HL-60/S4 treated with phorbol 12-myristate 13-acetate at 8.2 ng/mL for 4 days and 3 days (cell line): Measurements from ENCODE around the gene FBRS.
"Not testable (repeated sequence)": the region's sequence is repeated elsewhere in the genome, so short reads cannot be mapped to it uniquely, and the experiment has no call there.

ENCODE experiments used
- in situ Hi-C: fragments of 300-500 bp; cut with MboI; formaldehyde crosslinking; loops from 2 replicates; pipeline ENCODE4 v1.15.0; 2022; ENCODE audit warnings: low sequenced_read_pairs

The FBRS gene

DNA sequence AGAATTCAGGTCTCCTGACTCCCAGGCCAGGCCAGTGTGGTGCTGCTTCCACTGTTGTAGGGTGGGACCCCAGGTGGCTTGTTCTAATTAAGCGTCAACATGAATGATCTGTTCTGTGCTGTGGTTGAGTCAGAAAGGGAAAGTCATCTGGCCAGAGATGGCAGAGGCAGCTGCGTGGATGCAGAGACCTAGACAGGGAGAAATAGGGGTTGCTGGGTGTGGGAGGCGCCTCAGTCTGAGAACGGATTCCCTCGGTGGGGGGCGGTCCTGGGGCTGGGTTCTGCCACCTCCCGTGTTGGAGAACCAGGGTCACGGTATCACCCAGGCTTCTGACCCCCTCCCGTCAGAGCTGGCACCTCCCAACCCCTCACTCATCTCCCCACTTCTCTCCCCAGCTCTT lies 5.6 kb downstream of the FBRS start:
- in situ Hi-C loops = no loop called here

DNA sequence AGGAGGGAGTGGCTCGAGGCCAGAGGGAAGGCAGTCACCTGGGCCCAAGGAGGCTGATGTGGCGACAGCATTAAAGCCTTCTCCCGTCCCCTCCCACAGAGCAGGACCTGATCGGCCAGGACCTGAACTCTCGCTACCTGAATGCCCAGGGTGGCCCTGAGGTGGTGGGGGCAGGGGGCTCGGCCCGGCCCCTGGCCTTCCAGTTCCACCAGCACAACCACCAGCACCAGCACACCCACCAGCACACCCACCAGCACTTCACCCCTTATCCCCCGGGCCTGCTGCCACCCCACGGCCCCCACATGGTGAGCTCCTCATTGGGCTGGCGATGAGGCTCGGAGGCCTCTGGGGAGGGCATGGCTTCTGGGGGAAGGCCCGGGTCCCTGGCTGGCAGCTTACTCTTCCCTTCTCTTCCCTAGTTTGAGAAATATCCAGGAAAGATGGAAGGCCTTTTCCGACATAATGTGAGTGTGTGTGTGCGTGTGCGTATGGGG lies 6.4 kb downstream of the FBRS start:
- in situ Hi-C loops = no loop called here

DNA sequence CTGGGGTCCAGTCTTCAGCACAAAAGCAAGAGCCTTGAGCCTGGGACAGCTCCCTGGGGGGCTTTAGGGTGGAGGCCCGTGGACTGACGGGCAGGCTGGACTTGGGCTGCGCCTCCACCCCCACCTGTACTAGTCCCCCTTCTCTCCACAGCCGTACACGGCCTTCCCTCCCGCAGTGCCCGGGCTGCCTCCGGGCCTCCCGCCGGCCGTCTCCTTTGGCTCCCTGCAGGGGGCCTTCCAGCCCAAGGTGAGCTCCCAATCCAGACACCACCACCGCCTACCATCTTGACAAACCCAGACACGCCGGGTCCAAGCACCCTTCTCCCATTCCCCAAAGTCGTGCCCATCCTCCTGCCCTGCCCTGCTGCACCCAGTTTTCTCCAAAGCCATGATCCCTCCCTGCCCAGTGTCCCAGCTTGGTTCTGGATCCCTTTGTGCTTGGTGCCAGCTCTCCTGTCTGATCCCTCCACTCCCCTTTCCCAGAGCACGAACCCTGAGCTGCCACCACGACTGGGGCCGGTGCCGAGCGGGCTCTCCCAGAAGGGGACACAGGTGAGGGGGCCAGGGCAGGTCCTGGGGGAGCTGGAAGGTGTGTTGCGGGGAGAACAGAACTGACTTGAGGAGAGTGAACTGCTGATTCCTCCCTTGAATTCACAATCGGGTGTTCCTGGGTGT lies 7.1 kb downstream of the FBRS start:
- in situ Hi-C loops = no loop called here

DNA sequence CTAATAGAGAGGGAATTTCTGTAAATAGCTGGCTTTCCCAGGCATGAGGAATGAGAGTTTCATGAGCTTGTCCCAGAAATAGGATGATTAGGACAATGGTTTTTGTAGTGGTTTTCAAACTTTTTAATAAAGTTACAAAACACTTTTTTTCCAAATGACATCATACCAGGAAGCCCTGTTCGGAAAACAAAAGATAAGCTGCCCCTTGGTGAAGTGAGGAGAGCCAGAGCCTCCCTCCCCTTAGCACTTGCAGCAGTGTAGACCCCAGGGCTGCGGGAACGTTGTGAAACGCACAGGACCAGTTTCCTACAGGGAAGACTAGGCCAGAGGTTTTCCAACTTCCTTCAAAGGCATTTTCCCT lies 7.6 kb downstream of the FBRS start:
- in situ Hi-C loops = no loop called here

DNA sequence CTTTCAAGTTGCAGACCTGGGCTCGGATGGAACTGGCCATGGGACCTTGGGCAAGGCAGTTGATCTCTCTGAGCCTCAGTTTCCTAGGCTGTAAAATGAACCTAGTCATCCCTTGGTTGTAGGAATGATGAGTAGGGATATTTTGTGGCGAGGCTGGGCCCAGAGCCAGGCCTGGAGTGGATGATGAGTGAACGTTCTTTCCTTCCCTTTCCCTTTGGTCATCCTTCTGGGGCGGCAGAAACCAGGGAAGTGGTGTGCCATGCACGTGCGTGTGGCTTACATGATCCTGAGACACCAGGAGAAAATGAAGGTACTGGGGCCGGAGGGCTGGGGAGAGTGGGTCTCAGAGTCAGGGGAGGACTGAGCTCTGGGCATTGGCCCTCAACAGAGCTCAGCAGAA lies 8.4 kb downstream of the FBRS start:
- in situ Hi-C loops = no loop called here

DNA sequence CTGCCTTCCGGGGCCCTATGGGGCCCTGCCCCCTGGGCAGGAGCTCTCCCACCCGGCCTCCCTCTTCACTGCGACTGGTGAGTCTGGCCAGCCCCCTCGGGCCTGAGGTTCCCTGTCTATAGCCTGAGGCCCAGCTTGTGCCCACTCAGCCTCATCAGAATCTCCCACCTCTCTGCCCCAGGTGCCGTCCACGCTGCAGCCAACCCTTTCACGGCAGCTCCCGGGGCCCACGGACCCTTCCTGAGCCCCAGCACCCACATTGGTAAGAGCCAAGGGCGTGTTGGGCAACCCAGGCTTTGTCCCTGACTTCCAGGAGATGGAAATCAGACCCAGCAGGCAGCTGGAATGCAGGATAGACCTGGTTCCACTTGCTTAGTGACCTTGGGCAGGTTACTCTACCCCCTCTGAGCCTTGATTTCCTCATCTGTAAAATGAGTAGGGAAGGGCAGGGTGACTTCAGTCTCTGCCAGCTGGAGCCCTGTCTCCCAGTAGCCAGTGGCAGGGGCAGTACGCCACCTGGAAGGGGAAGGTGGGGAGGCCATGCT lies 9.2 kb downstream of the FBRS start:
- in situ Hi-C loops = no loop called here

DNA sequence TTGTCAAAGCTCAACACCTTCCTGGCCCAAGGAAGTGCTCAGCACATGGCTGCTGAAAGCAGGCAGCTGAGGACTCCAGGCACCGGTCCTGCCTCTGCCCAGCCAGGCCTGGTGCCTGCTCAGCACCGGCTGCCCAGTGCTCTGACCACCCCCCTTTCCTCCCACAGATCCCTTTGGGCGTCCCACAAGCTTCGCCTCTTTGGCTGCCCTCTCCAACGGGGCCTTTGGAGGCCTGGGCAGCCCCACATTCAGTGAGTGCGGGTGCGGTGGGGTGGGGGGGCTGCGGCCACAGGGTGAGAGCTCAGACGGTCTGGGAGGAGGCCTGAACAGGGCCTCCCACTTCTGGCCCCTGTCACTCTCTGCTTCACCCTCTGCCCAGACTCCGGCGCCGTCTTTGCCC lies 10.2 kb downstream of the FBRS start:
- in situ Hi-C loops = no loop called here

DNA sequence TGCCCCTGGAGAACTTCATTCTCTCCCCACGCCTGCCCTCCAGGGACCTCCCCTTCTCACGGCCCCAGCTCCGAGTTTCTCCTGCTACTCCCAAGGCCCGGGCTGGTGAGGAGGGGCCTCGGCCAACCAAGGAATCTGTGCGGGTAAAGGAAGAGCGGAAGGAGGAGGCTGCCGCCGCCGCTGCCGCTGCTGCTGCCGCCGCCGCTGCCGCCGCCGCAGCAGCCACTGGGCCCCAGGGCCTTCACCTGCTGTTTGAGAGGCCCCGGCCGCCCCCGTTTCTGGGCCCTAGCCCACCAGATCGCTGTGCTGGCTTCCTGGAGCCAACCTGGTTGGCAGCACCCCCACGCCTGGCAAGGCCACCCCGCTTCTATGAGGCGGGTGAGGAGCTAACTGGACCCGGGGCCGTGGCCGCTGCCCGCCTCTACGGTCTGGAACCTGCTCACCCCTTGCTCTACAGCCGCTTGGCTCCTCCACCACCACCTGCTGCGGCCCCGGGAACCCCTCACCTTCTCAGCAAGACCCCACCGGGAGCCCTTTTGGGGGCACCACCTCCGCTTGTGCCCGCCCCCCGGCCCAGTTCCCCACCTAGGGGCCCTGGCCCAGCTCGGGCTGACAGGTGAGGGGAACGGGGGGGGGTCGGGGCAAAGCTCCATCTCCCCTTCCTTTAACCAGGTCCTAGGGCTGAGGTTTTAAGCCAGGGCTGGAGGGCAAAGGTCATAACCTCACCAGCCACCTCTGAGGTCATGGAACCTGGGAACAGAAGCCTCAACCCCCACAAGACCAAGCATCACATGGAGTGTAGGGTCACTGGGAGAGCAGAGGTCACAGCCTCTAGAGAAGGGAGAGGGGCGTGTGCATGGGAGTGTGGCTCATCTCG lies 11.0 kb downstream of the FBRS start:
- in situ Hi-C loops = no loop called here

DNA sequence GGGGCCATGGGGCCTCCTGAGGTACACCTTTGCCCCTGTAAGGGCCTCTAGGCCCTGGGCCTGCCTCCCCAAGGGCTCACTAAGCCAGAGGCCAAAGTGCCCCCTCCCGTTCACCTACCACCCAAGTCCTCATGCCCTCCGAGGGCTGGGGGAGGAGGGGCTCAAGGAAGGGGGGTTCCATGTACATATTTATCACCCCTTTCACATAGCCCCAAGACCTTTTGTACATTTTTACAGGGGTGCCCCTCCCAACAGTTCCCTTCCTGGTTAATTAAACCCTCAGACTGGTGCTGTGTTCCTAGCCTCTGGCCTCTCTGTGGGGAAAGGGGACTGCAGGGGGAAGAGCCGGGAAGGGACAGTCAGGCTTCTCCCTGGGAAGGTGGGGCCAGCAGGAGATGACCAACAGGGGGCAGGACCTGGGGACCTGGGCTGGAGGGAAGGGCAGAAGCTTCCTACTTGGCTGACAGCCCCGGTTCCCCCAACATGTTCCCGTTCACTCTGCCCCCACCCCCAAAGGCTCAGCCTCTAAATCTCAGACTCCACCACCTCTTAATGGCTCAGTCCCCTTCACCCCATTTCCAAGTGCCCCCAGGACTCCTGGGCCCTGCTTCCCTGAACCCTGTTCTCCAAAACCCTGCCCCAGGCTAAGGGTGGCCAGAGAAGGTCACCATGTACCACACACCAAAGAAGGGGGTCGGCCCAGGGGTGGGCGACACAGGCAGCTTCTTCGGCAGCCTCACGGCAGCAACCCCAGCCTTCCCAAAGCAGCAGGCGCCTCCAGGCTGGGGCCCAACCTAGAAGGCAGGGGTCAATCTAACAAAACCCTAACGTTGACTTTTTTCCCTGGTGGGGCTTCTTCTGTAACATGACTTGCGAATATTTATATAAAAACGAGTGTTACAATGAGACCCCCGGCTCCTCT lies 11.9 kb downstream of the FBRS start:
- in situ Hi-C loops = no loop called here

DNA sequence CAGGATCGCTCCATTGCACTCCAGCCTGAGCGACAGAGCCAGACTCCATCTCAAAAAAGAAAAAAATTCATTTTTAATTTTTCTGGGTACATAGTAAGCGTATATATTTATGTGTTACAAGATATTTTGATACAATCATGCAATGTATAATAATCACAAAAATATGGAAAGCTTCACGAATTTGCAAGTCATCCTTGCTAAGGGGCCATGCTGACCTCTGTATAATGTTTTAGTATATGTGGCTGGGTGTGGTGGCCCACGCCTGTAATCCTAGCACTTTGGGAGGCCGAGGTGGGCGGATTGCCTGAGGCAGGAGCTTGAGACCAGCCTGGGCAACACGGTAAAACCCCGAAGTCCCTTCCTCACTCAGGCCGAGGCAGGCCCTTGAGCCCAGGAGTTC lies 16.9 kb downstream of the FBRS start:
- in situ Hi-C loops = no loop called here

DNA sequence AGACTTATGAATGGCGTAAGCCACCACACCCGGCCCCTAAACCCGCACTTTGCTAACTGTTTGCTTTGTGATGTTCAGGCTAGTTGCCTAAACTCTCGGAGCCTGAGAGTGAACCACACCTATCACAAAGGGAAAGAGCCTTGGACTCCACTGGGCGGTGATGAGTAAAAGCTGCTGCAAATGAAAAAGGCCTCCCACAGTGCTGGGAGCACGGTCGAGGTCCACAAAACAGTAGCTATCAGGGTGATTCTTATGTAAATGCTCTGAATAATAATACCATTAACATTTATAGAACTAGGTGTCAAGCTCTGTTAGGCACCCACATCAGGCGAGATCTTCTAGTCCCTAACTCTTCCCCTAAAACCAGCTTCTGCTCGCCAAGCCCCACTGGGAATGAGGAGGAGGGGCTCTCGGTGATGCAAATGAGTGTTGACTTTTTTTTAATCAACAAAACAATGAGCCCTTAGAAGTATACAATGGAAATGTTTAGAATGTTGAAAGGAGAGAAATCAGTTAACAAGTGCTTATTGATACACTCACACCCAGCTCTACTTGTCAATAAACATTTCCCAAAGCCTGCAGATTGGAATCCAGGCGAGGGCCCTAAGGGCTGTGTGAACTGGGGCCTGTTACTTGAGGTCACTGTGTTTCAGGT lies 19.8 kb downstream of the FBRS start:
- in situ Hi-C loops = no loop called here

DNA sequence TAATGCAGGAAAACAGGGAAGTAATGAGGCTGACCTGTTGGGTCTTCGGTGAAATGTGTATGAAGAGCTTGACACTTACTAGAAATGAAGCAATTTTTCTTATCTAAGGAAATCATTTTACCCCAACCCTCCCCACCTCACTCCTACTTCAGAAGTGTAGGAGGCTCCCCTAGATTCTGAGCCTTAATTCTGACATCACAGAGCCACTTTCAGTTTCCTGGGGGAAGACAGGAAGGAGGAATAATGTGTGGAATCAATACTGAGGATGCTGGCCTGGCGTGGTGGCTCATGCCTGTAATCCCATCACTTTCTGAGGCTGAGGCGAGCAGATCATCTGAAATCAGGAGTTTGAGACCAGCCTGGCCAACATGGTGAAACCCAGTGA lies 20.3 kb downstream of the FBRS start:
- in situ Hi-C loops = no loop called here

DNA sequence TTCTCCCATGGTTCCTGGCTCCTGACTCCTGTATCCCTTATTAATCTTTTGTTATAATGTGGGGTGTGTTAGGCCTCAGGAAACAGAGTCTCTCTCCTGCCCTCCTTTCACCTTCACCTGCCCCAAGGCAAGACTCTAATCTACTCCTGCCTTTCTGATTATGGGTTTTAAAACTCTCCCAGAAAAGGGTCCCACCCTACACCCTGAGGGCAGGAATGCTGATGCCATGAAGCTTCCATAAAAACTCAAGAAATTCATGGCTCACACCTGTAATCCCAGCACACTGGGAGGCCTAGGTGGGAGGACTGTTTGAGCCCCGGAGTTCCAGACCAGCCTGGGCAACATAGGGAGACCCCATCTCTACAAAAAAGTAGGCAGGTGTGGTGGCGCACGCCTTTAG lies 22.1 kb downstream of the FBRS start:
- in situ Hi-C loops = no loop called here

DNA sequence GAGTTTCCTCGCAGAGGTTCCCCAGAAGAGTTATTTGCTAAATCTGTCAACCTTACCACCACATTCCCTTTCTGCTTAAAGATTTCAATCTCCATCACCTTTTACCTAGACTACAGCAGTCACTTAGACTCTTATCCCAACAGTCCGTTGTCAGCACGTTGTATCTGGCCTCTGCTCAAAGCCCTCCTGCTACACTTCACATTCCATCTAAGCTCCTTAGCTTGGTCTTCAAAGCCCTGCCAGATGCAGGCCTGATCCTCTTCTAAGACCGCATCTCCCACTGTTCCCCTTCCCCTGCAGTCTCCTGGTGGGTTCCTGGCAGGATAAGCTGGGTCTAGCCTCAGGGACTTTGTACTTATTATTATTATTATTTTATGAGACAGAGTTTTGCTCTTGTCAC lies 30.5 kb downstream of the FBRS start:
- in situ Hi-C loops = no loop called here

DNA sequence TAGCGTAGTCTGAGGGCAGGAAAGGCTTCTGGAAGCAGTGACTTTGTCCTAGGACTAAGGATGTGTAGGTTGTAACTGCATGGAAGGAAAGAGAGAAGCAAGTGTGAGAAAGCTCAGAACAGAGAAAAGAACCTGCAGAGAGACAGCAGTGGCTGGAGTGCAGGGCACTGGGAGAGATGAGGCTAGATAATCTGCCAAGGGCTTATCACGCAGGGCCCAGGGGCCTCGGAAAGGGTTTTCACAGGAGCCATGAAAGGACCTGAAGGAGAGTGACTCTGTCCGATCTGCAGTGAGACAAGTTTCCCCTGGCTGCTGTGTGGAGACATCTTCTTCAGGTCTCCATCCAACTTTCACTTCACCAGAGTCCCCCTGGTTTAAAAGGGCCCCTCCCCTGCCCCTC lies 33.7 kb downstream of the FBRS start:
- in situ Hi-C loops = no loop called here

DNA sequence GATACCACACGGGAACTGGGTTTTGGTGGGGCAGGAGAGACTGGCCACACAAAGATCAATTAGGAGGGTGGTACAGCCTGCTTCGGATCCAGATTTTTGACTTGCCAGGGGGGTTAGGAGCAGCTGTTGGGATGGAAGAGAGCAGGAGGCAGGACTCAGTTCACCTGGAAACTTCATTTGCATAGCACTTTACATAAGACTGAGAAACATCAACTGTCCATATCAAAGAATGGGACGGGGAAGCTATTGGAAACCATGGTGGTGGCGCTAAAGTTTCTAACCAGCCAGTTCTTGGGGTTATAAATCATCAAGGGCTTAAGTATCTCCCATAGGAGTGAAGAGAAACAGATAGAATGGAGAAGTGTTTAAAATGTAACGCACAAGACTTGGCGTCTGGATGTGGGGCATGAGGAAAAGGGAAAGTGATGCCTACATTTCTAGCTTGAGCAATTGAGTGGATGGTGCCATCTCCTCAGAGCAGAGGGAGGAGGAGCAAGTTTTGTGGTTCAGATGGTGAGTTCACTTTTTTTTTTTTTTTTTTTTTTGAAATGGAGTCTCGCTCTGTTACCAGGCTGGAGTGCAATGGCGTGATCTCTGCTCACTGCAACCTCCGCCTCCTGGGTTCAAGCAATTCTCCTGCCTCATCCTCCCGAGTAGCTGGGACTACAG lies 34.3 kb downstream of the FBRS start:
- in situ Hi-C loops = no loop called here

DNA sequence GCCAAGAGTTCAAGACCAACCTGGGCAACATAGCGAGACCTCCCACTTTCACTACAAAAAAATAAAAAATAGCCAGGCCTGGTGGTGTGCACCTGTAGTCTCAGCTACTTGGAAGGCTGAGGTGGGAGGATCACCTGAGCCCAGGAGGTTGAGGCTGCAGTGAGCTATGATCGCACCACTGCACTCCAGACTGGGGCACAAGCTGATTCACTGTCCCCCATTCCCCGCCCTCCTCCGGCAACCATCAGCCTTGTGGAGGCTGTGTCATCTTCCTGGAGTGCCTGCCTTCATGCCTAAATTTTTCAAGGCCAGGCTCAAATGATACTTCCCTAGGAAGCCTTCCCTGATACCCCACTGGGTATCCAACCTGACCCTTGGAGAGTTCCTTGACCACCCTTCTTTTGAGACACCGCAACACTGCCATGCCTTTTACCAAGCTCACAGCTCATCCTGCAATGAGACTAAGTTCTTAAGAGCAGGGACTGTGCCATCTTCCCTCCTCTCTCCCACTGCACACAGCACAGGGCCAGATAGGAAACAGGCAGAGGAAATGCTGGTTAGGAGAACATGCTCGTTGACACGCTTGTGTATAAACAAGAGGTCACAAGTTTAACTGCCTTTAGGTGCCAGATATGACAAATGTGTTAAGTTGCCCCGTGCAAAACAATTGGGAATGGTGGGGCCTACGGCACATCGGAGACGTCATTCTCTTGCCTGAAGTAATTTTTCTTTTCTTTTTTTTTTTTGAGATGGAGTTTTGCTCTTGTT lies 36.9 kb downstream of the FBRS start:
- in situ Hi-C loops = no loop called here

DNA sequence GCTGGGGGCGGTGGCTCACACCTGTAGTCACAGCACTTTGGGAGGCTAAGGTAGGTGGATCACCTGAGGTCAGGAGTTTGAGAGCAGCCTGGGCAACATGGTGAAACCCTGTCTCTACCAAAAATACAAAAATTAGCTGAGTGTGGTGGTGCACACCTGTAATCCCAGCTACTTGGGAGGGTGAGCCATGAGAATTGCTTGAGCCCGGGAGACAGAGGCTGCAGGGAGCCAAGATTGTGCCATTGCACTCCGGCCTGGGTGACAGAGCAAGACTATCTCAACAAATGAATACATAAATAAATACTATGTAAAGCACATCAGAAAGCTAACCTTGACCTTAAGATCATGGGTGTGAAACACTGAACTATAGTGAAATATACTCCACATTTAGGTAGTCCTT lies 38.4 kb downstream of the FBRS start:
- in situ Hi-C loops = not testable (repeated sequence)
